Fibroblast of skin of right biceps (primary cell): ENCODE results near the gene SELENOS.
A peak's percentile ranks its signal among the peaks of the same experiment; 100 is the strongest.

Source experiments
- DNase-seq: peaks from one replicate; pipeline ENCODE4 v3.0.0-alpha.2; 2013

The SELENOS gene

DNA sequence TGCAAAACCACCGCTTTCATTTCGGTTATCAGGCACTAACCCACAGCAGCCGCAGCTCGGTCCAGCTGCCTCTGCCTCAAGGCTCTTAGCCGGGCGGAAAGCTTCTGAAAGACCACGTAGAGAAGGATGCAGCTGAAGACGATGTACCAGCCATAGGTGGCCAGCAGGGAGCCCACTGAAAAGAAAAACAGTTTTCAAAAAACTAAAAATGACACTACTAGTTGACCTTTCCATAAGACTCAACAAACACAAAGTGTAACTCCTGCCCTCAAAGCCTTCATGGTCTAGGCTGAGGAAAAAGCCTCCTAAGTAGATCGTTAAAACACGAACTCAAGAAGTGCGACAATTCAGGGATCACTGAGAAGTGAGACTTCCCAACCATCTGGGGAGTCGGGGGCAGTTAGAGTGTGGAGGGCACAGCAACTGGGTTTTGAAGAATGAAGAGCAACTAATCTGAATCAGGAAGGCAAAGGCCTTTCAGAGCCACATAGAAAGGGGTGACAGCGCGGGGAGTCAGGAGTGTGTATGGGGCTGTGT is 716 bp downstream of the SELENOS start:
- DNase-seq: peak; percentile 39

- no peak for DNase-seq
Observed at GRCh38 chr15:101275018-101275417, 2.3 kb downstream of the SELENOS start.

GRCh38 chr15:101273534-101273933 is 3.8 kb downstream of the SELENOS start:
- DNase-seq: no peak

DNA sequence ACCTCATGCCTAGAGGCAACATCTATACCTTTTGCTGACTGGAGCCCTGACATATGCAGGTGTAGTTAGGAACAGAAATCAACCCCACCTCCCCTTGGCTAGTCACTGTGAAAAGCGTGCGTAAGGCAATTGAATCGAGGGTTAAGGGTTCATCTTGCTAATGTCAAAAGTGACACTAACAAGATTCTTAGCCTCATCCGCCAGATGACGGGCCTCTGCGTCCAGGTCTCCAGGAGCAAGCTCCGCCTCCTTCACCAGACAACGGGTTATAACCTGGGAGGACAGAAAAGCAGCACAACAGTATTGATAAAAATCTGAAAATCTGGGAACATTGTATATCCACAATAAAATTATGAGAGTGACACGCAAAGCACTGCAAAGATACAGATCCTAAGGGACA is 4.7 kb downstream of the SELENOS start:
- DNase-seq: no peak

GRCh38 chr15:101269479-101270223 is 7.6 kb downstream of the SELENOS start:
- DNase-seq: no peak

GRCh38 chr15:101267320-101268104 is 9.8 kb downstream of the SELENOS start:
- DNase-seq: peak; percentile 57

DNA sequence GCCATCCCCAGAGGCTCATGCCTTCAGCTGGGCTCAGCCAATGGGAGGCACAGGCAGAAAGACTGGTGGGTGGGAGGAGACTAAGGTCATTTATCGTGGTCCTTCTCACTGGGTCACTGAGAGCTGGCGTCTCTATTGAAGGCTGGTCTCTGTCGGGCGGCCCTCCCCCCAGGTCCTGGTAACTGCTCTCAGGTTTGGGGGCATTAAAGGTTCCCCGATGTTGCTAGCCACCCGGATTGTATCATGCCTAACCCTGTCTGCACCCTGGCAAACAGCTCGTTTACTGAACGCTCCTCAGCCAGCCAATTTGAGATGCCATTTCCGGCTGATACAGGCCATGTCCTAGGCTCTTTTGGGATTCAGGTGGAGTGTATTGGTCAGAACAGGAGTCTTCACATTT is 10.5 kb downstream of the SELENOS start:
- DNase-seq: no peak

- peak; percentile 85 for DNase-seq
Observed at GRCh38 chr15:101266034-101266433, 11.3 kb downstream of the SELENOS start.

GRCh38 chr15:101264911-101265641 is 12.2 kb downstream of the SELENOS start:
- DNase-seq: no peak

DNA sequence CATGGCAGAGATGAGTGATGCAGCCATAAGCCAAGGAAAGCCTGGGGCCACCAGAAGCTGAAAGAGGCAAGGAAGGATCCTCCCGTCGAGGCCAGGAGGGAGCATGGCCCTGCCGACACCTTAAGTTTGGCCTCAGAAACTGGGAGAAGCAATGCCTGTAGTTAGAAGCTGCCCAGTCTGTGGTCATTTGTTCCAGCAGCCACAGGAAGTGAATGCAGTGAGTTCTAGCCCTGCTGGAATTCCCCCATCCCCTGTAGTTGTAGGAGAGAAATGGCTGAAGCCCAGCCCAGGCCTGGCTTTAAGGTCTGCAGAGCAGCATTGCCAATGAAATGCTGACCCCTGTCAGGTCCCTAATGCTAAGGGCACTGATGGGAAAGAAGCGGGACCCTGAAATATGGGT is 13.3 kb downstream of the SELENOS start:
- peak; percentile 16 for DNase-seq

DNA sequence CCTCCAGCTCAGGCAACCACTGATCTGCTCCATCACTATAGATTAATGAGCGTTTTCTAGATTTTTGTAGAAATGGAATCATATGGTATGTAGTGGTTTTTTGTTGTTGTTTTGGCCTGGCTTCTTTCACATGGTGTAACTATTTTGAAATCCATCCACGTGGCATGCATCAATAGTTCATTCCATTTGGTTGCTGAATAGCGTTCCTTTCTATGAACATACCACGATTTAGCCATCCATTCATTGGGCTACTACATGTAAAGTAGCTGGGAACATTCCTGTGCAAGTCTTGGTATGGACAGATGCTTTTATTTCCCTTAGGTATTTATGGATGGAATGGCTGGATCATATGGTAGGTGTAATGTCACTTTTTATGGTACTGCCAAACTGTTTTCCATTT is 14.7 kb downstream of the SELENOS start:
- peak; percentile 22 for DNase-seq

- DNase-seq: peak; percentile 66
Observed at GRCh38 chr15:101258238-101259144, 18.8 kb downstream of the SELENOS start.

- no peak for DNase-seq
Observed at GRCh38 chr15:101256757-101257156, 20.5 kb downstream of the SELENOS start.

DNA sequence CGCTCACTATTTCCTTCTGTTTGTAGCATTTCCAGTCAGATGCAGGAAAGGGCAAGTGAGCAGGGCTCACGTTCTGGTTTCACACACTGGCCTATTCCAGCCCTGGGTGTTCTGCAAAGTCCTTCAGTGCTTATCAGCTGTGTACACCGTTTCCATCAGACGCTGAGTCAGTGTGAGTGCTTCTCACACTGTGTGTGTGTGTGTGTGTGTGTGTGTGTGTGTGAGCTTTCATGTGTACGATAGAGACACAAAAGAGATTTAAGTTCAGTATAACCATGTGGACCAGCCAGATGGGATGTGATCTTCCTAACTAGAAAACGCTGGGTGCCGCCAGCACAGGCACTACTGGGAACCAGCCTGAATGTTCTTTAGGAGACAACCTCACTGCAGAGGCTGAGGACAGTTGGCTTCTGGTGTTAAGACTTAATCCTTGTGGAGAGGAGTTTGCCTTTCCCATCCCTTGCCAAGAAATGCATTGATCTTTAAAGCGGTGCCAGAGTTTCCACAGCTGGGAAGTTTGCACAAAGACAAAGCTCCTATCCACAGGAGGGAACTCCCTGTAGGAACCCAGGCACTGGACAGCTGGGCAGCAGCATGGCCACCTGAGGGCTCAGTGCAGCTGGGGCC is 21.6 kb downstream of the SELENOS start:
- DNase-seq: peak; percentile 66

DNA sequence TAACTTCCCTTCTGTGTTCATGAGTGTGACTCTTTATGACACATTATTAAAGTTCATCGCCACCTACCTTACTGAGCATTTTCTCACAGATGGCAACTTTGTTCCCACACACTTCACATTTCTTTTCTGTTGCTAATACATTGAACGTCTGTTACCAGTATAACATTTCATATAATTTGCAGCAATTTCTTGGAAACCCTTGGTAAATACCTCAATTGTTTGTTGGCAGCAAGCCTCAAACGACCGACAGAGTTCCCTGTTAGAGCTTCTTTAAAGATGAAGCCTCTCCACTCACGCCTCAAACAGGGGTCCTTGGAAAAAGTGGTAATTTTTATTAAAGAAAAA is 22.3 kb downstream of the SELENOS start:
- peak; percentile 40 for DNase-seq

DNA sequence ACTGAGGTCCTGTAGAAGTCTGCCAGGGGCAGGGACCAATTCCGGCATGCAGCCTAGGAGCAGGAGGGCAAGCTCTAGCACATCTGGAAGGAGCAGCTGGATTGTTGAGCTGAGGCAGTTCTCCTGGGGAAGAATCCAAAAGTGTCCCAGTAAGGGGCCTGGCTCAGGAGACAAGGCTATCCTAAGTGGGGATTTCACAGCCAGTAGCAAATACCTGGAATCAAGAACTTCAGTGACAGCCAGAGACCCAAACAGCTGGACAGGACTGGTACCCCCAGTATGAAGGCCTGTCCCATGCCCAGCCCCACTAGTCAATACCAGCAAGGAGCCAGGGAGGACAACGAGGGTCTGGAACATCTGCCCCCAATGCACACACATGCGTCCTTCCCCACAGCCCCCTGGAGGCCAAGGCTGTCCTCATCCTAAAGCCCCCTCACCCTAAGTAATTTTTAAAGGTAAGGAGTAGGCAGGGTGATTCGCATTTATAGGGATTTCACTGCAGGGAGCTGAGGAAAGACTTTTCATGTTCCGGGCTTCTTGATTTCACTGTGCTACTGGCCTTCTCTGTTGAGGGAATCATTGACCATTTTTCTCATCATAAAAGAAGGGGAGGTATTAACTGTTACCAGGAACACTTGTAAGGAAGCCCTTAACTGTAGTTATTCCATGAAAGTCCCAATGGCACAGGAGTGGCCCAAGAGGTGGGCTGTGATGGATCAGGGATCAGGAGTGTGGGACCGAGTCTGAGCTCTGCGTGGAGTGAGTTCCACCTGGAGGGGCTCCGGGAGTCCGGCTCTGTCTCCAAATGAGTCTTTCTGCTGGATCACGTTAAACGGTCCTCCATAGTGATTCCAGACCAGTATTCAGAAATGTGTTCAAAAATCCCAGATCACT is 22.9 kb downstream of the SELENOS start:
- no peak for DNase-seq

GRCh38 chr15:101252836-101253235 is 24.4 kb downstream of the SELENOS start:
- DNase-seq: no peak

DNA sequence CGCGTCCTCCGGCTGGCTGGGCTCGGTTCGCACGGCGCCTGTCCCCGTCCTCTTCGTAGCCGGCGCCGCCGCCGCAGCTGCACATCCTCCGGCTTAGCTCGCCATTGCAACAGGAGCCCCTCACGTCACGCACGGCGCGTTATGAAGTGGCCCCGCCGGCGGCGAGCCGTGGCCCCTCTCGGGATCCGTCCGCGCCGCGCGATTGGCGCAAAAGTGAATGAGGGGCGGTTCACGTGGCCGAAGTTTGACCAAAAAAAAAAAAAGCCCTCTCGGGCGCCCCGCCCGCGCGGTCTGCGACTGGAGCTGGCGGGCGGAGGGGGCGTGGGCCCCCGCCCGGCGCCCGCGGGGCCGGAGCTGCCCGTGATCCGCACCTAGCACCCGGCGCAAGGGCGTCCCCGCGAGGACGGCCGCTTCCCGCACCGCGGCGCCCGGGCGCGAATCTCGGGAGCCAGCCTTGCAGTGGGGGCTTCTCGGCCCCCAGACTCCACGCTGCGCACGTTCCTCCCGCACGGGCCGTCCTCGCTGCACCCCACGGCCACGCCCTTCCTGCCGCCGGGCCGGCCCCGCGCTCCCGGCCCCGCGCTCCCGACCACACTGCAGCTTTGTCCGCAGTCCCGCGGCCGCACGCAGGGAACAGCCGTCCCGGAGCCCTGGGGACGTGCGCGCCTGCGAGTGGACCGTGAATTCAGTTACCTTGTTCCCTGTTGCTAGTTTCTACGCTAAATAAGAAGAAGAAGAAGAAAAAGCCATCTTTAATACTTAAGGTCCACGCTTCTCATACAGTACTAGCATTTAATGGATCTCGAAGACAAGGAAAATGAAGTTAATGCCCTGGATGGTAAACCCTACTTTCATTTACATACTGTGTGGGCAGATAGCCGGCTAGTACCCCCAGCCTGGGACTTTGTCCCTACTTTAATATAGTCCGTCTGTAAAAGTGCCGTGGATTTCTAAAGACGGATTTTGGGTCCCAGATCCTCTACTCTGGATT is 25.2 kb downstream of the SELENOS start, which contains the start of gene CHSY1:
Gene CHSY1 (minus strand): TSS at position 219 of the 991 bp plus-strand sequence. CDS start 592 bp downstream, outside the sequence.
- DNase-seq: peak; percentile 95
